ENCODE measurements around the gene SLIT3.
A peak's percentile ranks its signal among the peaks of the same experiment; 100 is the strongest.

SLIT3 gene

GRCh38 chr5:169265888-169266287 is 35.1 kb downstream of the SLIT3 start:
- DNase-seq (ENCODE audit: low read depth) = no peak

GRCh38 chr5:169263591-169263990 is 37.3 kb downstream of the SLIT3 start:
- no peak for DNase-seq (ENCODE audit: low read depth)

- no peak for DNase-seq (ENCODE audit: low read depth)
These were observed 39.9 kb downstream of the SLIT3 start for GRCh38 chr5:169260896-169261569.

GRCh38 chr5:169258372-169259000 is 42.5 kb downstream of the SLIT3 start:
- DNase-seq (ENCODE audit: low read depth) = peak; percentile 93

- no peak for DNase-seq (ENCODE audit: low read depth)
These were observed 44.7 kb downstream of the SLIT3 start for GRCh38 chr5:169256191-169256590.

GRCh38 chr5:169253071-169253470 is 47.9 kb downstream of the SLIT3 start:
- no peak for DNase-seq (ENCODE audit: low read depth)

- DNase-seq (ENCODE audit: low read depth) = no peak
These were observed 49.4 kb downstream of the SLIT3 start for GRCh38 chr5:169251333-169252084.

- no peak for DNase-seq (ENCODE audit: low read depth)
These were observed 50.1 kb downstream of the SLIT3 start for GRCh38 chr5:169250887-169251286.

- DNase-seq (ENCODE audit: low read depth) = no peak
These were observed 51.9 kb downstream of the SLIT3 start for GRCh38 chr5:169248996-169249395.

- peak; percentile 40 for DNase-seq (ENCODE audit: low read depth)
These were observed 52.4 kb downstream of the SLIT3 start for GRCh38 chr5:169248550-169248949.

GRCh38 chr5:169244812-169245211 is 56.1 kb downstream of the SLIT3 start:
- no peak for DNase-seq (ENCODE audit: low read depth)

GRCh38 chr5:169243651-169244422 is 57.1 kb downstream of the SLIT3 start:
- DNase-seq (ENCODE audit: low read depth) = no peak

GRCh38 chr5:169242849-169243186 is 58.1 kb downstream of the SLIT3 start:
- no peak for DNase-seq (ENCODE audit: low read depth)

- DNase-seq (ENCODE audit: low read depth) = no peak
These were observed 58.6 kb downstream of the SLIT3 start for GRCh38 chr5:169242175-169242848.

GRCh38 chr5:169229342-169229892 is 71.5 kb downstream of the SLIT3 start:
- DNase-seq (ENCODE audit: low read depth) = no peak

- DNase-seq (ENCODE audit: low read depth) = no peak
These were observed 74.0 kb downstream of the SLIT3 start for GRCh38 chr5:169226895-169227294.

- no peak for DNase-seq (ENCODE audit: low read depth)
These were observed 75.0 kb downstream of the SLIT3 start for GRCh38 chr5:169225830-169226356.

GRCh38 chr5:169223595-169223953 is 77.4 kb downstream of the SLIT3 start:
- no peak for DNase-seq (ENCODE audit: low read depth)

GRCh38 chr5:169222934-169223594 is 77.9 kb downstream of the SLIT3 start:
- no peak for DNase-seq (ENCODE audit: low read depth)

- DNase-seq (ENCODE audit: low read depth) = no peak
These were observed 79.4 kb downstream of the SLIT3 start for GRCh38 chr5:169221519-169221918.

- no peak for DNase-seq (ENCODE audit: low read depth)
These were observed 81.0 kb downstream of the SLIT3 start for GRCh38 chr5:169219961-169220360.

Measured in GM04504 (cell line).